G401.6 (cell line): ENCODE results near the gene FAM118B.
A peak's percentile ranks its signal among the peaks of the same experiment; 100 is the strongest.

Experiments used
- FAIRE-seq: peaks from 2 replicates; lab custom pipeline; 2012; peaks lifted over from hg19 to GRCh38; lab: Jason Lieb, UNC

Gene FAM118B

DNA sequence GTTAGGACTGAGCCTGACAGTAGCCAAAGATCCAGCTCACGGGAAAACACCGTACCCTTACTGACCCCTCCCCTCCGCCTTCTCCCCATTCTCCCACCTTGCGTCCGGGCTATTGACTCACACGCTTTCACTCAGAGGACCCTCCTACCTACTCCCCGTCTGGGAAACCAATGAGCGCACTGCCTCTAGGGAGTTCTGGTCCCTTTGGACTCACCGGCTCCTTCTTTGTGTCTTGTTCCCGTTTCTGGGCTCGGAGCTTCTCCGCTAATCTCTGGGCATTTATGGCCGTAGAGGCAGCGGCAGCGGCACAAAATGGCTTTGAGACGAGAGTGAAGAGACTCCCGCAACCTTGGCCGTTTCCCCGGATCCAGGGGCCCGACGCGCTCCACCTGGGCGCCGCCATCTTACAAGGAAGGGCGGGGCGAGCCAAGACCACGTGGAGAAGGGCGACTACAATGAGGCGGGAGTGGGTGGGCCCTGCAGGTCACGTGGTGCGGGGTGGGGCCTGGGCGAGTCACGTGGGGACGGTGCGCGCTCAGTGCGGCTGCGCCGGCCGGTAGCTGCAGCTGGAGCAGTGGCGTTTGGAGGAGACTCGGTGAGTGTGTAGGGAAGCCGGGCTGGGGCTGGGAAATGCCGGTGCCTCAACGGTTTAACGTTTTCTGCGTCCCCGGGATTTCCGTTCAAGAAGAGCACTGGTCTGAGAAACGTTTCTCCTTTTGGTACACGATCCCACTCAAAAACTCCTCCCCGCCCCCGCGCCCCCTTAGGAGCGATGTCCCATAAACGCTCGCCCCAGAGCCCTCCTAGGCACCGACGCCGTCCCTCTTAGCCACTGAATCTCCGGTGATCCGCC lies at the start of gene FAM118B, which contains the start of gene RPUSD4:
Gene FAM118B, plus strand, starts transcription at position 547 of the 853 bp plus-strand sequence. CDS start 23,220 bp downstream, outside the sequence.
Gene RPUSD4, minus strand, starts transcription at position 415 of the 853 bp plus-strand sequence. Its CDS starts 12 bp downstream, at position 403.
- peak; percentile 68 for FAIRE-seq

- no peak for FAIRE-seq
These were observed 49.1 kb upstream of the FAM118B start for GRCh38 chr11:126162306-126163030.

- FAIRE-seq = no peak
These were observed 48.4 kb upstream of the FAM118B start for GRCh38 chr11:126163074-126163700.

GRCh38 chr11:126163779-126164178 lies 47.8 kb upstream of the FAM118B start:
- no peak for FAIRE-seq

DNA sequence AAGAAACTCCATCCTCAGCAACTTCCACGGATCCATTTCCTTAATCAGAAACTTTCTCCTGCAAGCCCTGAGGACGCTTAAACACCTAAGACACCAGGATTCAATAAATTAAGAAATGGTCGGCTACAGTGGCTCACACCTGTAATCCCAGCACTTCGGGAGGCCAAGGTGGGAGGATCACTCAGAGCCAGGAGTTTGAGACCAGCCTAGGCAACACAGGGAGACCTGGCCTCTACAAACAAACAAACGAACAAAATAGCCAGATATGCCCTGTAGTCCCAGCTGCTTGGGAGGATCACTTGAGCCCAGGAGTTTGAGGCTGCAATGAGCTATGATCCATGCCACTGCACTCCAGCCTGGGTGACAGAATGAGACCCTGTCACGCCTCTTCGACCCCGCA lies 46.8 kb upstream of the FAM118B start:
- FAIRE-seq = no peak

DNA sequence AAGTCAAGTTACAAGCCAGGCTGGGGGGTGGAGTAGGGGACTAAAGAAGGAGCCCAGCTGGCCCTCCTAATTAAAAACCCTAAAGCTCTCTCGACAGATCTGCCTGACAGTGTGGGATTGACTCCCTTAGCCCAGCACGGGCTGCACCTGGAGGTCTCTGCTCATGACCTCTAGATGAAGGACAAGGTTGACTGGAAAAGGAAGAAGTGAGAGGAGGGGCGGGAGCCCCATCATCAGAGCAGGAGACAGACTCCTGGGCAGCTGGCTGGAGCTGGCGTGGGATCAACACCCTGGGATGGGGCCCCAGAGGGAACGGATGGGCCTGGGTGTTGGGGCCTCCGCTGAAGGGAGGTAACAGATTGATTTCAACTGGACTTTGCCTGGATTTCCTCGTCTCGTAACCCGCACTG lies 46.3 kb upstream of the FAM118B start:
- FAIRE-seq = no peak

DNA sequence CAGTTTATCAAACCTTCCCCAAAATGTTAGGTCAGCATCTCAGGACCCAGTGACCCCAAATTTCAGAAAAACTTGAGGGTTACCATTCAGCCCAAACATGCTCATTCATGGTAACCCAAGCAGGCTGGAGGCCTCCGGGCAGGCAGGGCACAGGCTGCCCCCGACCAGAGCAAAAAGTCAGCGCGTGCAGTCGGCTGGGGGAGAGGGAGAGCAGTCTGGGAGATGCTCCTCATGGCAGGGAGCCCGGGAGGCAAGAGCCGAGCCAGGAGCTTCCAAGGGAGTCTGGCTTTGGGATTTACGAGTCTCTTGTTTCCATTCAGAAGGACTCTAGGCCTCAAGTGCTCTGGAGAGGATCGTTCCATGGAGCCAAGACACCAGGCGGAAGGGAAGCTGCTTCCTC lies 45.8 kb upstream of the FAM118B start:
- FAIRE-seq = no peak

DNA sequence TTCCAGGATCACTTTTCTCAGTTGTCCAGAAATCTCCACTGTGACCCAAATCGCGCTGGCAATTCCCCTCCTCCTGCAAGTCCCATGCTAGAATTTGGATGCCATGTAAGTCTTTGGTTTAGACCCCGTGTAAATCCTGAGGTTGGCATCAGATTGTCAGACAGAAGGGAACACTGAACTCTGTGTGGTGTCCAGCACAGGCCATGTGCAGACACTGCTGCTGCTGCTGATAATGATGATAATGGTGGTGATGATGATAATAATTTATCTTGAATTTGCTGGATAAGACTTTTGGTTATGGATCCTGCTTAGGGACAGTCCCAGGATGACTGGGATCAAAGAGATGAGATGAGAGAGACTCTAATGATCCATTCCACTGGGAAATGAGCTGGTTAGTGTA lies 45.2 kb upstream of the FAM118B start:
- no peak for FAIRE-seq

- FAIRE-seq = no peak
These were observed 44.1 kb upstream of the FAM118B start for GRCh38 chr11:126167488-126167887.

DNA sequence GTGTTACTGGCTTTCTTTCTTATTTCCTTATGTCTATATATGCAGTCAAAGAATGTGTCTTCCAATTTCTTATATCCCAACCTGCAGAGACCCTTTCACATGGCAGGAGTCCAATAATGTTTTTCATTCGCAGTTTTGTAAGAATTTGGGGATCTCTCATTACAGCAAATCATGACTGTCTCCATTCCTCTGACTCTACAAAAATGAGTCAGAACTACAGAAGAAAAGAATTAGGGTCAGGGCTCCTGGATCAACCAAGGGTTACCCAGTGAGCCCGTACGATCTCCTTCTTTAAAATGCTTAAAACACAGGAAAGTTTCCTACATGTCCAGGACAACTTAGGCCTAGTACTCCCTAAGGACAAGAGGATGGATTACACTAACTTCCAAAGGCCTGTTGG lies 42.3 kb upstream of the FAM118B start:
- no peak for FAIRE-seq

DNA sequence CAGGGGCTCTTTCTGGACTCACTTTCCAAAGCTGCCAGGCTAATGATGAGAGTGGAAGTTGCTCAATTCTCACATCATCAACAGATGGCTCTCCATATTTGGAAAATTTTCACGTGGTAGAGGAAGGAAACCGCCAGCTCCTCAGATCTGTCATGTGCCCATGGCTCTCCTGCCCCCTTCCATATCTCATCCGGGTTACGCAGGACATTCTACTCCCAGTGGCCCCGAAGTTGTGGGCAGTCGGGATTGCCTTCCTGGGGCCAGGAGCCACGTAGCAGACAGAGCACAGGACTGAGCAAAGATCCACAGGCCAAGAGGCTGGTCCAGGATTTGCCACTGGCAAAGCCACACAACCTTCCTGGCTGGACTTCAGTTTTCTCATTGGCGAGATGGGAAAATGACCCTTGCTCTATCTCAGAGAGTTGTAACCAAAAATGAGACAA lies 39.0 kb upstream of the FAM118B start:
- no peak for FAIRE-seq

DNA sequence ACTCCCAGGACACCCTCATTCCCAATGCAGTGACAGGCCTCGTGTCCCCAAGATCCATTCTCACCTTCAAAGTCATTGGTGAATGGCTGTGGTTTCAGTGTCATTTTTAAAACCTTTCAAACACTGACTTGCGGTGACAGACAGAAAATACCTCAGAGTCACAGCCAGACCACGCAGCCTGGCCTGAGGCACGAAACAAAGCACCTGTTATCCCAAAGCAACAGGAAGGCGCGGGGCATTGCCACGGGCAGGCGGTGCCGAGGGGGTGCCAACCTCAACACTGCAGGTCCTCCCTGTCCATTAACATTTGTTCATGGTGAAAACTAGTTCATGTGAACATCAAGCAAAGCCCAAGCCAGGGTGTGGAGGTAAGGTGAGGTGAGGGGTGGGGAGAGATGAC lies 38.3 kb upstream of the FAM118B start:
- FAIRE-seq = no peak

- FAIRE-seq = no peak
These were observed 36.8 kb upstream of the FAM118B start for GRCh38 chr11:126174816-126175215.

DNA sequence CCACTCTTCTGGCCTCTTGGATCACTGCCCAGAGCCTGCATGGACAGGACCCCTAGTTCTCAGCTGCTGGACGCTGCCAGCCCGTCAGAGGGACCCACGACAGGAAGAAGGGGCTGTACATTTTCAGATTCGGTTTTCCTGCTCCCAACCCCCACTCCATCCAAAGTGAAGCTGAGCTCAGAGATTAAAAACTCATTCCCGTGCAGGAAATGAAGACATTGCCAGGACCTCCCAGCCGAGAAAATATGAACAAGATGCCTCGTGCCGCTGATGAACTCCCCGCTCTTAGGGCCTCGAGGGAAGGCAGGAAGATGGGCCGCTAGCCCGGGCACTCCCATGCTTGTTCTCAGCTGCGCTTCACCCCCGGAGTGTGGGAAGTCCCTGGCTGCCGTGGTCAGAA lies 36.2 kb upstream of the FAM118B start:
- no peak for FAIRE-seq

DNA sequence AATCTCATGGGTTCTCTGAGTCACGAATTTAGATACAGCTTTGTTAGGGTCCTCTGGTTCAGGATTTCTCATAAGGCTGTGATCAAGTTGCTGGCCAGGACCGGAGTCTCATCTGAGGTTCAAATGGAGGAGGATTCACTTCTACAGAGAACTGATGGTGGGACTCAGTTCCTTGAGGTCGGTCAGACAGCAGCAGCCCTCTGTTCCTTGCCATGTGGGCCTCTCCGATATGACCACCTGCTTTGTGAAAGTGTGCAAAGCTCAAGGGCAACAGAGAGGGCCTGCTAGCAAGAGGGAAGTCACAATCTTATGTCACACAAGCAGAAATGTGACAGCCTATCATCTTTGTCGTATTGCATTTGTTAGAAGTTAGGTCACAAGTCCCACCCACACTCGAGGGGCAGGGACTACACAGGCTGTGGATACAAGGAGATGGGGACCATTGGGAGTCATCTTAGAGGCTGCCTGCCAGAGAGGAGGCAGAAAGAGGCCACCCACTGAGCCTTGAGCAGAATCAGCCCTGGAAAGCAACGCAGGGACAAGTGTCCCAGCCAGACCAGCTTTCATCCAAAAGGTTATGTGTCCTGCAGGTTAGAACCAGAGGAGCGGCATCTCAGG lies 34.6 kb upstream of the FAM118B start:
- FAIRE-seq = no peak

- FAIRE-seq = no peak
These were observed 29.4 kb upstream of the FAM118B start for GRCh38 chr11:126181939-126182730.

- no peak for FAIRE-seq
These were observed 28.7 kb upstream of the FAM118B start for GRCh38 chr11:126182787-126183445.

DNA sequence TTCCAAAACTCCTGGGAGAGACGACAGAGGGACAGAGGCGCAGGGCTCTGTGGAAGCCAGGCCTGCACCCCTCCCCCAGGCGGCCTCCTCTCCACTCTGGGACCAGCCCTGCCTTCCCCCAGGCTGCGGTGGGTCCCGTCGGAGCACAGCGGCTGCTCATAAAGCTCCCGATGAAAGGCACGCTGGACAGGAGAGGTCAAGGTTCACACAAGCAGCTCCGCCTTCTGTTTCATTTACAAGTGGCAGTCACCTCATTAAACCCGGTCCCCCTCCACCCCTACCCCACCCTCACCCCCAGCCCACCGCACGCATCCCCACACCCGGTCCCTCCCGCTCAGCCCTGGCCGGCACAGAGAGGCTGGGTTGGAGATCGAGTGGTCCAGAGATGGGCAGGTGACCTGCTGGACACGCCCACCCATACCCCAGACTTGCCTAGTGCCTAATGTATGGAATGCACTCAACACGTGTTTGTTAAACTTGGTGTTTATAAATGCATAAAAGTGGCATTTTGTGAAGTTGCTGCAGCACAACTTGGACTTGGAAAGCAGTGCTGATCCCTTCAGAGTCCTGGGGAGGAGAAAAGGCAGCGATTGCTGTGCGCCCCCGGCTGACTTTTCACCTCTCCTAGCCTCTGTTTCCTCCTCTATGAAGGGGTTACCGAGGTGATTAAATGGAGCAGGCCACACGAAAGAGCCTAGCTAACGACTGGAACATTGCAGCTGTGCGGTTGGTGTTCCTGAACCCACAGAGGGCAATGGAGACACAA lies 26.1 kb upstream of the FAM118B start:
- no peak for FAIRE-seq

DNA sequence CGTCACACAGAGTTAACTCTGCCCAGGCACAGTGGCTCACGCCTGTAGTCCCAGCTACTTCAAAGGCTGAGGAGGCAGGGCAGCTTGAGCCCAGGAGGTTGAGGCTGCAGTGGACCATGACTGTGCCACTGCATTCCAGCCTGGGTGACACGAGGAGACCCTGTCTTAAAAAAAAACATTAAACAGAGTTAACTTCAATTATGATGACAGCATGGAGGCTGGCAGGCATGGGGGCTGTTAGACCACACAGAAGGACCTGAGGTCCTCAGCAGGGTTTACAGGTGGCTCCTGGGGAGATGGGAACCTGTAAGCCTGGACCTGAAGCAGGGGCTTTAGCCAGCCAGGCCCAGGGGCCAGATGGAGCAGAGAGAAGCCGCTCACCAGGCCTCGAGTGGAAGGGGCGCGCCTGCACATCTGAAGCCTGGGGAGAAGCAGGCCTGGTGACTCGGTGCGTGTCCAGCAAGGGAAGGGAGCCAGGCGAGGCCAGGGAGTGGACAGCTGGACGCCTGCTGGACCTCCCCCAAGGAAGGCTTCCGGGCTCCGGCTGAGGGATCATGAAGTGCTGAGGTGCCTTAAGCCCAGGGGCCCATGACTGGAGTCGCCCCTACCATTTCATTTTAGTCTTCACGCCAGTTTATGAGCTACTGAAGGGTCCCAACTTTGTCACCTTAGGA lies 25.4 kb upstream of the FAM118B start:
- FAIRE-seq = no peak
